ENCODE results near the gene BMP15.

BMP15 gene

DNA sequence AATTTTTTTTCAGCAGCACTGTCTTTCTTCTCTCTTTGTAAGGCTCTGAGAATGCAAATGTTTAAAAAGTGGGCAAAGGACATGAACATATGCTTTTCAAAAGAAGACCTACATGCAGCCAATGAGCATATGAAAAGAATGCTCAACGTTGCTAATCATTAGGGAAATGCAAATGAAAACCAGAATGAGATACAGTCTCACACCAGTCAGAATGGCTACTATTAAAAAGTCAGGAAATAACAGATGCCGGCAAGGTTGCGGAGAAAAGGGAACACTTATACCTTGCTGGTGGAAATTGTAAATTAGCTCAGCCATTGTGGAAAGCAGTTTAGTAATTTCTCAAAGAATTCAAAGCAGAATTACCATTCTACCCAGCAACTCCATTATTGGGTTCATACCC is 51.6 kb downstream of the BMP15 start:
- DNase-seq (ENCODE audit: insufficient read length, low spot score) (no peak), FAIRE-seq (no peak)
- TF ChIP-seq TAF1 (IDR thresholded peaks at IDR 0.05; ENCODE audit: low read depth, low read length): no peak
- no peak for TF ChIP-seq POLR2A (IDR thresholded peaks at IDR 0.05; ENCODE audit: low read depth, low read length)
- no peak for TF ChIP-seq POLR2AphosphoS5 (IDR thresholded peaks at IDR 0.05; ENCODE audit: low read depth, low read length)
- no peak for TF ChIP-seq SPI1 (IDR thresholded peaks at IDR 0.05; ENCODE audit: low read depth, low read length)
- TF ChIP-seq PAX5 (IDR thresholded peaks at IDR 0.05; ENCODE audit: insufficient read depth, low read length, severe bottlenecking): no peak
- no peak for TF ChIP-seq POU2F2 (IDR thresholded peaks at IDR 0.05; ENCODE audit: low read depth, low read length)

DNA sequence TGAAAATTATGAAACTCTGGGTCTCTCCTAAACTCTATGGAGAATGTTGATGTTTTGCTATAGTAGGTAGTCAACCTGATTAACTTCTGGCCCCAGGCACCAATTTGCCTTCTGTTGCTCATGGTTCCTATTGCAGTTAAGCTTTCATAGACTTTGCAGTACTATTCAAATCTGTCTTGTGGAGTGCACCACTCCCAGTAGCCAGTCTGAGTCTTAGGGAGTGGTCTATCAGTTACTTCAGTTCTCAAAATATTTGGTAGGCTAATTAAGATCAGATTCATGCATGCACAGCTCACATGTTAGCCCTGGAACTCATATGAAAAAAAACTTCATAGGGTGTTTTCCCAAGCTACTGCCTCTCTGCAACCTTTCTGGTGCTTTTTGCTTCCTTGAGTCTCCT is 53.3 kb downstream of the BMP15 start:
- no peak for TF ChIP-seq SPI1 (IDR thresholded peaks at IDR 0.05; ENCODE audit: low read depth, low read length)
- no peak for TF ChIP-seq POLR2AphosphoS5 (IDR thresholded peaks at IDR 0.05; ENCODE audit: low read depth, low read length)
- TF ChIP-seq POLR2A (IDR thresholded peaks at IDR 0.05; ENCODE audit: low read depth, low read length): no peak
- TF ChIP-seq PAX5 (IDR thresholded peaks at IDR 0.05; ENCODE audit: insufficient read depth, low read length, severe bottlenecking): no peak
- no peak for TF ChIP-seq TAF1 (IDR thresholded peaks at IDR 0.05; ENCODE audit: low read depth, low read length)
- TF ChIP-seq POU2F2 (IDR thresholded peaks at IDR 0.05; ENCODE audit: low read depth, low read length): no peak
- FAIRE-seq (no peak), DNase-seq (ENCODE audit: insufficient read length, low spot score) (no peak)
